22Rv1 (cell line): ENCODE results near the gene VDAC2.

Experiments used
- ZFX ChIP-seq: fragments of 450-650 bp; IDR thresholded peaks from 2 replicates; pipeline ENCODE4 v1.6.1; 2017; ENCODE audit warnings: antibody characterized with exemption, borderline replicate concordance
- TF ChIP-seq, protein P1 (sequence below): fragments of 450-650 bp; IDR thresholded peaks from 2 replicates; pipeline ENCODE4 v1.5.1; 2017; ENCODE audit warnings: mild to moderate bottlenecking

DNA sequence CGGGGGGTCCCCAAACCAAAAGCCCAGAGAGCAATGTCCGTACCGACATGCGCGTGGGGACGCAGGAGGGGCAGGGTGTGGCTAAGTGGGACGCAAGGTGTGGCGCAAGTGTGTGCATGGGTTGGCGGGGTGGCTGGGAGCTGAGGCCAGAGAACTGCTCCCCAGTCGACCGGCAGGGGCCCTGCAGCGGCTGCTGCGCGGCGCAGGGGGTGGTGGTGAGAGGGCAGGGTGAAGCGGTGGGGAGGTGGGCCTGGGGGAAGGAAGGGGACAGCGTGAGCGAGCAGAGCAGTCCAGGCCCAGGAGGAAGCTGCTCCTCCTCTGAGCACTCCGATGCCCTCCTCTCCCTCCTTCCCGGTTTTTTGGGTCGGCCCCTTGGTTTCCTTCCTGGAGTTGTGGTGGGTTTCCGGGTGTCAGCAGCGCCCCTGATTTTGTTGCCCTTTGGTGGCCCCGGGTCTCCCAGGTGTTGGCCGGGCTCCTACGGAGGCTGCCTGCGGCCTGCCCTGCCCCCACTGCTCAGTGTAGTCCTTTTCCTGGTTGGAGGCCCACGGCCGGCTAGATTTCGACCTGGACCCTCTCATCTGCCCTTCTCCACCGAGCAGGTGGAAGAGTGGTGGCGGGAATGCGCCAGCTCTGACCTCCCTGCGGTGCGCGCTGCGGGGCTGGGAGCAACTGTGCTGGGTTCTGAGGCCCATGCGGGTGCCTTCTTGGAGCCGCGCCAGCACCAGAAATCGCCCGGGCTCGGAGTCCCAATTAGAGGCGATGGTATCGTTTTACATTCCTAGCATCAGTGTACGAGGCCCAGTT is 65.7 kb downstream of the VDAC2 start:
- TF ChIP-seq, protein P1, sequence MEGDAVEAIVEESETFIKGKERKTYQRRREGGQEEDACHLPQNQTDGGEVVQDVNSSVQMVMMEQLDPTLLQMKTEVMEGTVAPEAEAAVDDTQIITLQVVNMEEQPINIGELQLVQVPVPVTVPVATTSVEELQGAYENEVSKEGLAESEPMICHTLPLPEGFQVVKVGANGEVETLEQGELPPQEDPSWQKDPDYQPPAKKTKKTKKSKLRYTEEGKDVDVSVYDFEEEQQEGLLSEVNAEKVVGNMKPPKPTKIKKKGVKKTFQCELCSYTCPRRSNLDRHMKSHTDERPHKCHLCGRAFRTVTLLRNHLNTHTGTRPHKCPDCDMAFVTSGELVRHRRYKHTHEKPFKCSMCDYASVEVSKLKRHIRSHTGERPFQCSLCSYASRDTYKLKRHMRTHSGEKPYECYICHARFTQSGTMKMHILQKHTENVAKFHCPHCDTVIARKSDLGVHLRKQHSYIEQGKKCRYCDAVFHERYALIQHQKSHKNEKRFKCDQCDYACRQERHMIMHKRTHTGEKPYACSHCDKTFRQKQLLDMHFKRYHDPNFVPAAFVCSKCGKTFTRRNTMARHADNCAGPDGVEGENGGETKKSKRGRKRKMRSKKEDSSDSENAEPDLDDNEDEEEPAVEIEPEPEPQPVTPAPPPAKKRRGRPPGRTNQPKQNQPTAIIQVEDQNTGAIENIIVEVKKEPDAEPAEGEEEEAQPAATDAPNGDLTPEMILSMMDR, result no peak
- TF ChIP-seq ZFX, result no peak
